Vagina (tissue), 2 donors: ENCODE data around the gene RFLNA. TPM values are rescaled to one million over a fixed set of nuclear protein-coding genes. Genes with fewer than 3 reads are reported as not detected.

Source experiments
- DNase-seq, 2 donors: peaks; one replicate each; pipeline ENCODE4 v3.0.0-alpha.2; 2017; ENCODE audit errors: extremely low spot score in 2 of 2
- H3K27ac ChIP-seq: fragments of 200-600 bp; sonication (generic); one replicate; pipeline ENCODE4 v1.5.1; 2019
- H3K27me3 ChIP-seq: fragments of 200-600 bp; sonication (generic); one replicate; pipeline ENCODE4 v1.5.1; 2019
- H3K36me3 ChIP-seq, 2 donors: fragments of 200-600 bp; sonication (generic); one replicate each; pipeline ENCODE4 v1.5.1; 2017 to 2019
- H3K4me1 ChIP-seq: fragments of 200-600 bp; sonication (generic); one replicate; pipeline ENCODE4 v1.5.1; 2019
- H3K4me3 ChIP-seq, 2 donors: fragments of 200-600 bp; sonication (generic); 1 replicate in 1 of 2; 2 replicates in 1 of 2; pipeline ENCODE4 v1.5.1; 2016 to 2019
- H3K9me3 ChIP-seq: fragments of 200-600 bp; sonication (generic); one replicate; pipeline ENCODE4 v1.5.1; 2019
- CTCF ChIP-seq, 3 experiments: fragments of 450-650 bp in 2 of 3; fragments of 200-600 bp in 1 of 3; sonication (generic) in 1 of 3; IDR thresholded peaks; one replicate each; pipeline ENCODE4 v1.5.1; 2017 to 2019; ENCODE audit warnings: antibody characterized with exemption in 3 of 3, mild to moderate bottlenecking in 2 of 3, moderate library complexity in 2 of 3
- POLR2A ChIP-seq, 2 donors: fragments of 450-650 bp; IDR thresholded peaks; one replicate each; pipeline ENCODE4 v1.6.1; 2017; ENCODE audit warnings: antibody characterized with exemption in 2 of 2, mild to moderate bottlenecking in 2 of 2, moderate library complexity in 2 of 2
- POLR2AphosphoS5 ChIP-seq, 2 donors: sonication (generic); formaldehyde crosslinking; IDR thresholded peaks; one replicate each; pipeline ENCODE4 v1.9.0; 2017; ENCODE audit warnings: antibody characterized with exemption in 2 of 2, mild to moderate bottlenecking in 2 of 2, low read depth in 1 of 2; ENCODE audit not compliant: insufficient read depth in 1 of 2
- intact Hi-C: fragments of 100-400 bp; cut with DNase I; formaldehyde crosslinking; loops from one replicate; pipeline ENCODE4 v1.15.1; 2023
- total RNA-seq: library from RNA; depleted of rRNA; stranded (reverse); fragments of >200 nt; gene quantifications from one replicate; pipeline ENCODE4 v1.2.3, GENCODE V29; 2016

RFLNA gene
- total RNA-seq, 1 donor from 2014 or later = 1.7 TPM

GRCh38 chr12:124334266-124334665 is 39.4 kb downstream of the RFLNA start:
- Histone ChIP-seq H3K27ac (no peak overlapping the region), H3K4me1 (no peaks in the 10 kb centered on the region), H3K27me3 (no peaks in the 10 kb centered on the region), H3K9me3 (no peaks in the 10 kb centered on the region), H3K4me3 (no peak overlapping the region), H3K36me3 (peaks cover 0 to 88% of the 10 kb centered on the region in 2 donors)
- TF ChIP-seq CTCF (IDR thresholded peaks at IDR 0.05) = no peak
- TF ChIP-seq POLR2A (IDR thresholded peaks at IDR 0.05) = no peak
- no peak for TF ChIP-seq POLR2AphosphoS5 (IDR thresholded peaks at IDR 0.05; ENCODE audit: insufficient read depth in 1 of 2, low read depth in 1 of 2)
- no peak for DNase-seq
- intact Hi-C loops = no loop called here

GRCh38 chr12:124334976-124335375 is 40.1 kb downstream of the RFLNA start:
- TF ChIP-seq CTCF (IDR thresholded peaks at IDR 0.05) (no peak), POLR2AphosphoS5 (IDR thresholded peaks at IDR 0.05; ENCODE audit: insufficient read depth in 1 of 2, low read depth in 1 of 2) (no peak), POLR2A (IDR thresholded peaks at IDR 0.05) (no peak)
- DNase-seq = no peak
- no peak overlapping the region for H3K27ac ChIP-seq
- no peak overlapping the region for H3K4me3 ChIP-seq
- H3K27me3 ChIP-seq = no peaks in the 10 kb centered on the region
- H3K4me1 ChIP-seq = no peaks in the 10 kb centered on the region
- H3K36me3 ChIP-seq = peaks cover 0 to 83% of the 10 kb centered on the region in 2 donors
- intact Hi-C loops = no loop called here
- H3K9me3 ChIP-seq = no peaks in the 10 kb centered on the region

- H3K4me3 ChIP-seq = no peak overlapping the region
- intact Hi-C loops = no loop called here
- TF ChIP-seq POLR2AphosphoS5 (IDR thresholded peaks at IDR 0.05; ENCODE audit: insufficient read depth in 1 of 2, low read depth in 1 of 2) = no peak
- no peak for TF ChIP-seq CTCF (IDR thresholded peaks at IDR 0.05)
- TF ChIP-seq POLR2A (IDR thresholded peaks at IDR 0.05) = no peak
- no peak for DNase-seq
- no peaks in the 10 kb centered on the region for H3K27me3 ChIP-seq
- no peaks in the 10 kb centered on the region for H3K9me3 ChIP-seq
- H3K4me1 ChIP-seq = no peaks in the 10 kb centered on the region
- H3K27ac ChIP-seq = no peak overlapping the region
- H3K36me3 ChIP-seq = peaks cover 0 to 83% of the 10 kb centered on the region in 2 donors
Measured at GRCh38 chr12:124335426-124336183, 40.7 kb downstream of the RFLNA start.

- no peak overlapping the region for H3K27ac ChIP-seq
- DNase-seq = no peak
- H3K4me3 ChIP-seq = no peak overlapping the region
- H3K27me3 ChIP-seq = no peaks in the 10 kb centered on the region
- no peaks in the 10 kb centered on the region for H3K4me1 ChIP-seq
- intact Hi-C loops = no loop called here
- H3K36me3 ChIP-seq = peaks cover 0 to 83% of the 10 kb centered on the region in 2 donors
- H3K9me3 ChIP-seq = no peaks in the 10 kb centered on the region
- TF ChIP-seq POLR2AphosphoS5 (IDR thresholded peaks at IDR 0.05; ENCODE audit: insufficient read depth in 1 of 2, low read depth in 1 of 2) = no peak
- no peak for TF ChIP-seq POLR2A (IDR thresholded peaks at IDR 0.05)
- no peak for TF ChIP-seq CTCF (IDR thresholded peaks at IDR 0.05)
Measured at GRCh38 chr12:124336184-124336437, 41.2 kb downstream of the RFLNA start.

GRCh38 chr12:124336742-124337520 is 42.0 kb downstream of the RFLNA start:
- Histone ChIP-seq H3K9me3 (no peaks in the 10 kb centered on the region), H3K4me3 (no peak overlapping the region), H3K36me3 (peaks cover 0 to 82% of the 10 kb centered on the region in 2 donors), H3K27me3 (no peaks in the 10 kb centered on the region), H3K27ac (no peak overlapping the region), H3K4me1 (no peaks in the 10 kb centered on the region)
- no peak for TF ChIP-seq POLR2A (IDR thresholded peaks at IDR 0.05)
- TF ChIP-seq CTCF (IDR thresholded peaks at IDR 0.05) = no peak
- no peak for TF ChIP-seq POLR2AphosphoS5 (IDR thresholded peaks at IDR 0.05; ENCODE audit: insufficient read depth in 1 of 2, low read depth in 1 of 2)
- intact Hi-C loops = no loop called here
- no peak for DNase-seq
